Measurements from ENCODE around the gene SMARCA4.

DNA sequence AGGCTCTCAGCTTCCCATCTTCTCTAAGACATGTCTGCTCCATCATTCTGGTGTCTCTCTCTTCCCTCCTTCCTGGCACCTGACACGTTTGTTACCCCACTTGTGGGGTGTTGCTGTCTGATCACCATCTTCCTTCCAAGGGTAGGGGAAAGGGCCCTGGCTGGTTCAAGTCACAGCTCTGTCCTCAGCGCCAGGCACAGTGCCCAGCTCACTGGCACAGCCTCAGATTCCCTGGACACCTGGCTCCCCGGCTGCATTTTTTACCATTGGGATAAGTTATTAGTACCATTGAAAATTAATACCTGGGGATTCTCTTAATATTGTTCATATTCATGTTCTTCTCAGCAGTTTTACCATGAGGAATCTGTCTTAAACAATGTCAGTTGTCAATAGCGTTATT is 77.7 kb downstream of the SMARCA4 start:
- TF ChIP-seq, protein P1, sequence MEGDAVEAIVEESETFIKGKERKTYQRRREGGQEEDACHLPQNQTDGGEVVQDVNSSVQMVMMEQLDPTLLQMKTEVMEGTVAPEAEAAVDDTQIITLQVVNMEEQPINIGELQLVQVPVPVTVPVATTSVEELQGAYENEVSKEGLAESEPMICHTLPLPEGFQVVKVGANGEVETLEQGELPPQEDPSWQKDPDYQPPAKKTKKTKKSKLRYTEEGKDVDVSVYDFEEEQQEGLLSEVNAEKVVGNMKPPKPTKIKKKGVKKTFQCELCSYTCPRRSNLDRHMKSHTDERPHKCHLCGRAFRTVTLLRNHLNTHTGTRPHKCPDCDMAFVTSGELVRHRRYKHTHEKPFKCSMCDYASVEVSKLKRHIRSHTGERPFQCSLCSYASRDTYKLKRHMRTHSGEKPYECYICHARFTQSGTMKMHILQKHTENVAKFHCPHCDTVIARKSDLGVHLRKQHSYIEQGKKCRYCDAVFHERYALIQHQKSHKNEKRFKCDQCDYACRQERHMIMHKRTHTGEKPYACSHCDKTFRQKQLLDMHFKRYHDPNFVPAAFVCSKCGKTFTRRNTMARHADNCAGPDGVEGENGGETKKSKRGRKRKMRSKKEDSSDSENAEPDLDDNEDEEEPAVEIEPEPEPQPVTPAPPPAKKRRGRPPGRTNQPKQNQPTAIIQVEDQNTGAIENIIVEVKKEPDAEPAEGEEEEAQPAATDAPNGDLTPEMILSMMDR (IDR thresholded peaks at IDR 0.05), result no peak
- TF ChIP-seq POLR2A (IDR thresholded peaks at IDR 0.05), result no peak

Data from right lobe of liver (tissue), 4 donors.